Measurements from ENCODE around the gene ACBD3. TPM values are rescaled to one million over a fixed set of nuclear protein-coding genes. Genes with fewer than 3 reads are reported as not detected.

Gene ACBD3
- total and polyA plus RNA-seq, 12 donors = 5.4 to 49.1 (median 33.1) TPM

GRCh38 chr1:226110249-226111097 lies 76.1 kb downstream of the ACBD3 start:
- H3K36me3 ChIP-seq (replicated peaks in 1 of 2) = no peaks in the 10 kb centered on the region
- H3K4me3 ChIP-seq = peak overlapping the region in 2 of 4 donors; percentile 56 to 66
- peak; percentile 66 to 89 (median 76) for DNase-seq
- WGBS, 4 donors = 0 to 4% (median 0%) methylated on average over 6 to 69 of the region's 73 CpGs
- no peak for TF ChIP-seq CTCF (IDR thresholded peaks at IDR 0.05)
- TF ChIP-seq POLR2A (IDR thresholded peaks at IDR 0.05) = no peak
- peaks cover 5 to 23% of the 10 kb centered on the region in 2 donors for H3K4me1 ChIP-seq (replicated peaks in 1 of 2)
- intact Hi-C loops (cut with DNase I) = no loop called here
- no peaks in the 10 kb centered on the region for H3K9me3 ChIP-seq (replicated peaks in 1 of 3)
- H3K27me3 ChIP-seq = no peaks in the 10 kb centered on the region
- H3K27ac ChIP-seq = peak overlapping the region; percentile 81 to 95 (median 90)

DNA sequence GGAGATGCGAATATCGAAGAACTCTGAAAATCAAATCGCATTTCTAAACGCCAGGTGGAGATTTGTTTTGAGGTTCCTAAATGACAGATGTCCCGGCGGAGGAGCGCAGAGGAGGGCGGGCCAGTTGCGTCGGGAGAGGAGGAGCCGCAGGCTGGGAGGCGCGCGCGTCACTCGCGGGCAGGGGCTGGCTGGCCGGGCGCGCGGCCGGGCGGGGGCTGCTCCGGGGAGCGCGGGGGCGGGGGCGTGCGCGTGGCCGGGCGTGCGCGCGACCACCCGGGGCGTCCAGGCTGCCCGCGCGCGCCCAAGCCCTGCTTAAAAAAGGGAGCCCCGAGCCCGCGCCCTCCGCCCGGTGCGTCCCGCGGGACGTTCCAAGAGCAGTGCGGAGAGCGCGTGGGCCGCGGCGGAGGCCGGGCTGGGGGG lies 76.7 kb downstream of the ACBD3 start:
- DNase-seq = peak; percentile 81 to 93 (median 87)
- Histone ChIP-seq H3K27ac (peak overlapping the region; percentile 81 to 95 (median 90)), H3K4me1 (replicated peaks in 1 of 2) (peaks cover 5 to 23% of the 10 kb centered on the region in 2 donors), H3K27me3 (no peaks in the 10 kb centered on the region), H3K4me3 (peak overlapping the region in 2 of 4 donors; percentile 56 to 66), H3K9me3 (replicated peaks in 1 of 3) (no peaks in the 10 kb centered on the region), H3K36me3 (replicated peaks in 1 of 2) (no peaks in the 10 kb centered on the region)
- 0% methylated on average over 38 to 57 of the region's 57 CpGs; no CpG with 5 or more reads in 2 of the 4 donors for WGBS, 4 donors
- intact Hi-C loops (cut with DNase I) = no loop called here
- peak in 2 of 6 experiments; percentile 21 to 22 for TF ChIP-seq CTCF (IDR thresholded peaks at IDR 0.05)
- peak in 1 of 2 donors; percentile 32 for TF ChIP-seq POLR2A (IDR thresholded peaks at IDR 0.05)

GRCh38 chr1:226108935-226109828 lies 77.4 kb downstream of the ACBD3 start:
- Histone ChIP-seq H3K4me3 (peak overlapping the region in 2 of 4 donors; percentile 40 to 66), H3K36me3 (replicated peaks in 1 of 2) (no peaks in the 10 kb centered on the region), H3K27me3 (no peaks in the 10 kb centered on the region), H3K27ac (peak overlapping the region; percentile 74 to 95 (median 81)), H3K9me3 (replicated peaks in 1 of 3) (no peaks in the 10 kb centered on the region), H3K4me1 (replicated peaks in 1 of 2) (peaks cover 5 to 23% of the 10 kb centered on the region in 2 donors)
- intact Hi-C loops (cut with DNase I) = no loop called here
- WGBS, 4 donors = 19 to 28% (median 24%) methylated on average over 13 to 23 of the region's 23 CpGs
- DNase-seq = peak in 1 of 7 donors; percentile 25
- TF ChIP-seq CTCF (IDR thresholded peaks at IDR 0.05) = peak in 3 of 6 experiments; percentile 10 to 44 (median 33)
- no peak for TF ChIP-seq POLR2A (IDR thresholded peaks at IDR 0.05)
